Measurements from ENCODE around the gene EPB41L2. TPM values are rescaled to one million over a fixed set of nuclear protein-coding genes. Genes with fewer than 3 reads are reported as not detected.
"Not testable (repeated sequence)": the region's sequence is repeated elsewhere in the genome, so short reads cannot be mapped to it uniquely, and the experiment has no call there.

The EPB41L2 gene
- total and polyA plus RNA-seq, 2 donors (not counting 1 experiment from before 2014, with no cell fraction given): 113 to 264 TPM

- Histone ChIP-seq H3K4me1 (ENCODE audit: control insufficient read depth, extremely low read depth, insufficient read depth, low read length) (no peaks in the 10 kb centered on the region), H4K20me1 (ENCODE audit: control insufficient read depth, extremely low read depth, insufficient read depth, low read length) (no peaks in the 10 kb centered on the region), H2AFZ (ENCODE audit: low read length) (no peak overlapping the region), H3K4me2 (ENCODE audit: extremely low read depth, insufficient read depth, low read length) (no peak overlapping the region), H3K4me3 (replicated peaks in 1 of 4; ENCODE audit: control extremely low read depth in 1 of 4, insufficient read depth in 1 of 4, low read depth in 3 of 4, low read length in 4 of 4) (no peak overlapping the region), H3K27me3 (ENCODE audit: control insufficient read depth, insufficient read depth, low read length) (no peaks in the 10 kb centered on the region), H3K36me3 (ENCODE audit: control insufficient read depth, insufficient read depth, low read length) (no peaks in the 10 kb centered on the region), H3K9ac (ENCODE audit: insufficient read depth, low read length) (no peak overlapping the region), H3K27ac (ENCODE audit: insufficient read depth, low read length) (no peak overlapping the region), H3K9me3 (ENCODE audit: control insufficient read depth, insufficient read depth, low read depth, low read length) (no peaks in the 10 kb centered on the region), H3K79me2 (ENCODE audit: control insufficient read depth, insufficient read depth, low read length) (peaks cover 7% of the 10 kb centered on the region)
- no peak for DNase-seq (ENCODE audit: low read depth in 2 of 2)
- no peak for TF ChIP-seq EZH2 (IDR thresholded peaks at IDR 0.05; ENCODE audit: low read length, missing control alignments)
- no peak for TF ChIP-seq CTCF (conservative IDR thresholded peaks at IDR 0.05 in 1 of 2, IDR thresholded peaks at IDR 0.05 in 1 of 2; ENCODE audit: low read depth in 1 of 2, low read length in 2 of 2)
Observed at GRCh38 chr6:130922922-130923321, 140.1 kb downstream of the EPB41L2 start.

- H3K79me2 ChIP-seq (ENCODE audit: control insufficient read depth, insufficient read depth, low read length): peaks cover 2% of the 10 kb centered on the region
- TF ChIP-seq CTCF (conservative IDR thresholded peaks at IDR 0.05 in 1 of 2, IDR thresholded peaks at IDR 0.05 in 1 of 2; ENCODE audit: low read depth in 1 of 2, low read length in 2 of 2) (no peak), EZH2 (IDR thresholded peaks at IDR 0.05; ENCODE audit: low read length, missing control alignments) (no peak)
- H3K27ac ChIP-seq (ENCODE audit: insufficient read depth, low read length): no peak overlapping the region
- H3K9me3 ChIP-seq (ENCODE audit: control insufficient read depth, insufficient read depth, low read depth, low read length): no peaks in the 10 kb centered on the region
- H3K4me3 ChIP-seq (replicated peaks in 1 of 4; ENCODE audit: control extremely low read depth in 1 of 4, insufficient read depth in 1 of 4, low read depth in 3 of 4, low read length in 4 of 4): no peak overlapping the region
- H3K9ac ChIP-seq (ENCODE audit: insufficient read depth, low read length): no peak overlapping the region
- no peaks in the 10 kb centered on the region for H4K20me1 ChIP-seq (ENCODE audit: control insufficient read depth, extremely low read depth, insufficient read depth, low read length)
- H2AFZ ChIP-seq (ENCODE audit: low read length): no peak overlapping the region
- H3K27me3 ChIP-seq (ENCODE audit: control insufficient read depth, insufficient read depth, low read length): no peaks in the 10 kb centered on the region
- no peak for DNase-seq (ENCODE audit: low read depth in 2 of 2)
- H3K4me1 ChIP-seq (ENCODE audit: control insufficient read depth, extremely low read depth, insufficient read depth, low read length): no peaks in the 10 kb centered on the region
- H3K36me3 ChIP-seq (ENCODE audit: control insufficient read depth, insufficient read depth, low read length): no peaks in the 10 kb centered on the region
- no peak overlapping the region for H3K4me2 ChIP-seq (ENCODE audit: extremely low read depth, insufficient read depth, low read length)
Observed at GRCh38 chr6:130920969-130921368, 142.1 kb downstream of the EPB41L2 start.

GRCh38 chr6:130918171-130918570 is 144.9 kb downstream of the EPB41L2 start:
- no peak overlapping the region for H3K9ac ChIP-seq (ENCODE audit: insufficient read depth, low read length)
- no peak overlapping the region for H2AFZ ChIP-seq (ENCODE audit: low read length)
- no peak overlapping the region for H3K4me3 ChIP-seq (replicated peaks in 1 of 4; ENCODE audit: control extremely low read depth in 1 of 4, insufficient read depth in 1 of 4, low read depth in 3 of 4, low read length in 4 of 4)
- H4K20me1 ChIP-seq (ENCODE audit: control insufficient read depth, extremely low read depth, insufficient read depth, low read length): no peaks in the 10 kb centered on the region
- no peaks in the 10 kb centered on the region for H3K36me3 ChIP-seq (ENCODE audit: control insufficient read depth, insufficient read depth, low read length)
- no peaks in the 10 kb centered on the region for H3K79me2 ChIP-seq (ENCODE audit: control insufficient read depth, insufficient read depth, low read length)
- TF ChIP-seq EZH2 (IDR thresholded peaks at IDR 0.05; ENCODE audit: low read length, missing control alignments) (no peak), CTCF (conservative IDR thresholded peaks at IDR 0.05 in 1 of 2, IDR thresholded peaks at IDR 0.05 in 1 of 2; ENCODE audit: low read depth in 1 of 2, low read length in 2 of 2) (no peak)
- no peak for DNase-seq (ENCODE audit: low read depth in 2 of 2)
- no peaks in the 10 kb centered on the region for H3K27me3 ChIP-seq (ENCODE audit: control insufficient read depth, insufficient read depth, low read length)
- H3K27ac ChIP-seq (ENCODE audit: insufficient read depth, low read length): no peak overlapping the region
- H3K4me2 ChIP-seq (ENCODE audit: extremely low read depth, insufficient read depth, low read length): no peak overlapping the region
- no peaks in the 10 kb centered on the region for H3K9me3 ChIP-seq (ENCODE audit: control insufficient read depth, insufficient read depth, low read depth, low read length)
- no peaks in the 10 kb centered on the region for H3K4me1 ChIP-seq (ENCODE audit: control insufficient read depth, extremely low read depth, insufficient read depth, low read length)

- H3K4me2 ChIP-seq (ENCODE audit: extremely low read depth, insufficient read depth, low read length); H3K4me3 ChIP-seq (replicated peaks in 1 of 4; ENCODE audit: control extremely low read depth in 1 of 4, insufficient read depth in 1 of 4, low read depth in 3 of 4, low read length in 4 of 4); H2AFZ ChIP-seq (ENCODE audit: low read length): not testable (repeated sequence)
Observed at GRCh38 chr6:130915606-130916005, 147.4 kb downstream of the EPB41L2 start.

More at GRCh38 chr6:130915606-130916005, 147.4 kb downstream of the EPB41L2 start:
- not testable (repeated sequence) for H3K9me3 ChIP-seq (ENCODE audit: control insufficient read depth, insufficient read depth, low read depth, low read length); H3K79me2 ChIP-seq (ENCODE audit: control insufficient read depth, insufficient read depth, low read length); DNase-seq (ENCODE audit: low read depth in 2 of 2); H3K4me1 ChIP-seq (ENCODE audit: control insufficient read depth, extremely low read depth, insufficient read depth, low read length); H4K20me1 ChIP-seq (ENCODE audit: control insufficient read depth, extremely low read depth, insufficient read depth, low read length); H3K27ac ChIP-seq (ENCODE audit: insufficient read depth, low read length); H3K27me3 ChIP-seq (ENCODE audit: control insufficient read depth, insufficient read depth, low read length); H3K36me3 ChIP-seq (ENCODE audit: control insufficient read depth, insufficient read depth, low read length); H3K9ac ChIP-seq (ENCODE audit: insufficient read depth, low read length)
